SK-N-SH (cell line): ENCODE data around the gene TFG.

Experiments used
- SMC3 ChIP-seq: IDR thresholded peaks from 2 replicates; pipeline ENCODE4 v1.6.1; 2012; ENCODE audit warnings: low read depth, low read length, improper control_type of control experiment
- TCF12 ChIP-seq: IDR thresholded peaks from 2 replicates; pipeline ENCODE4 v1.4.0; 2012
- TF ChIP-seq, protein P1 (sequence below): fragments of 200-600 bp; sonication (generic); IDR thresholded peaks from 2 replicates; pipeline ENCODE4 v1.6.1; 2017; ENCODE audit warnings: antibody characterized with exemption, mild to moderate bottlenecking, moderate library complexity

DNA sequence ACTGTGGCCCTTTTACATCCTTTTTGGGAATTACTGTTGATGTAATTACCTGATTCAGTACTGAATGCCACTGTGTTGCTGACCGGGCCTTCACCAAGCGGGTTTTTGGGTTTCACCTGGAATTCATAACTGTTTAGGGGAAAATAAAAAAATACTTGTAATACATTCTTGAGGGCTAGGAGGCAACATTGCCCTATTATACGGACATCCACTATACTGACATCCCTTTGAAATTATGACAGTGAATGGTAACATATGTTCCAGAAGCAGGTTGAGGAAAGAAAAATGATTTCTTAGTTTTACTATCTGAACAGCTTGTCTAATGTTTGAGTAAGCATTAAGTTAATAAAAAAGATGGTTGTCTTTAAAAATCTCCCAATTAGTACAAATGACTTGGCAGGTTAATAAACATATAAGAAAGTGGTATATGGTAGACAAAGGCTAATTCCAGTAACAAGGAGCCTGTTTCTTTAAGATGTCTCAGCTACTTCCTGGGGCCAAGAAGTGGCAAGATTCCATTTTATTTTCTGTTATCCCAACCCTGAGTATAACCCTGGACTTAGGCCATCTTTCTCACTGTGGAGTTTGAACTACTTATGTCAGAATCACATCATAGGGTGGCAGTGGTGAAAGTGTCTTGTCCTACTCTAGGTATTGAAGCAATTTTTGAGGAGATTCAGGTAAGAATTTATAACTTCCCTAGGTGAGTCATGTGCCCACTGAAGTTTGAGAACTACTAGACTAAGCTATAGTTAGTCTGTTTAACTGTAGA lies 45.5 kb downstream of the TFG start:
- no peak for TF ChIP-seq TCF12
- TF ChIP-seq, protein P1, sequence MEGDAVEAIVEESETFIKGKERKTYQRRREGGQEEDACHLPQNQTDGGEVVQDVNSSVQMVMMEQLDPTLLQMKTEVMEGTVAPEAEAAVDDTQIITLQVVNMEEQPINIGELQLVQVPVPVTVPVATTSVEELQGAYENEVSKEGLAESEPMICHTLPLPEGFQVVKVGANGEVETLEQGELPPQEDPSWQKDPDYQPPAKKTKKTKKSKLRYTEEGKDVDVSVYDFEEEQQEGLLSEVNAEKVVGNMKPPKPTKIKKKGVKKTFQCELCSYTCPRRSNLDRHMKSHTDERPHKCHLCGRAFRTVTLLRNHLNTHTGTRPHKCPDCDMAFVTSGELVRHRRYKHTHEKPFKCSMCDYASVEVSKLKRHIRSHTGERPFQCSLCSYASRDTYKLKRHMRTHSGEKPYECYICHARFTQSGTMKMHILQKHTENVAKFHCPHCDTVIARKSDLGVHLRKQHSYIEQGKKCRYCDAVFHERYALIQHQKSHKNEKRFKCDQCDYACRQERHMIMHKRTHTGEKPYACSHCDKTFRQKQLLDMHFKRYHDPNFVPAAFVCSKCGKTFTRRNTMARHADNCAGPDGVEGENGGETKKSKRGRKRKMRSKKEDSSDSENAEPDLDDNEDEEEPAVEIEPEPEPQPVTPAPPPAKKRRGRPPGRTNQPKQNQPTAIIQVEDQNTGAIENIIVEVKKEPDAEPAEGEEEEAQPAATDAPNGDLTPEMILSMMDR, result peak; percentile 35
- peak; percentile 19; the same call in 1 of the 2 replicates for TF ChIP-seq SMC3
